AG04449 (cell line): Measurements from ENCODE around the gene HMGCS2.
"Not testable (repeated sequence)": the region's sequence is repeated elsewhere in the genome, so short reads cannot be mapped to it uniquely, and the experiment has no call there.

Experiments
- CTCF ChIA-PET: fragments of 350-600 bp; formaldehyde crosslinking; extraction: SDS; loops from one replicate; lab custom pipeline; 2021; ENCODE audit warnings: antibody characterized with exemption; lab: Yijun Ruan, JAX
- POLR2A ChIA-PET: fragments of 400-600, 350-600 bp; formaldehyde crosslinking; extraction: SDS; loops from one replicate; lab custom pipeline; 2020; ENCODE audit warnings: antibody characterized with exemption, inconsistent platforms; lab: Yijun Ruan, JAX
- DNase-seq: peaks from one replicate; pipeline ENCODE4 v3.0.0-alpha.2; 2010; ENCODE audit warnings: low read depth, low spot score
- H3K4me3 ChIP-seq: 2 replicates; pipeline ENCODE4 v1.5.1; 2011; ENCODE audit warnings: low read depth, mild to moderate bottlenecking, control low read depth, low read length
- TF ChIP-seq, protein P1 (sequence below): IDR thresholded peaks from one replicate; pipeline ENCODE4 v1.5.1; 2011; ENCODE audit warnings: mild to moderate bottlenecking, moderate library complexity, low read length, control low read depth, inconsistent platforms; ENCODE audit not compliant: insufficient read depth; ENCODE audit errors: missing control alignments

The HMGCS2 gene

DNA sequence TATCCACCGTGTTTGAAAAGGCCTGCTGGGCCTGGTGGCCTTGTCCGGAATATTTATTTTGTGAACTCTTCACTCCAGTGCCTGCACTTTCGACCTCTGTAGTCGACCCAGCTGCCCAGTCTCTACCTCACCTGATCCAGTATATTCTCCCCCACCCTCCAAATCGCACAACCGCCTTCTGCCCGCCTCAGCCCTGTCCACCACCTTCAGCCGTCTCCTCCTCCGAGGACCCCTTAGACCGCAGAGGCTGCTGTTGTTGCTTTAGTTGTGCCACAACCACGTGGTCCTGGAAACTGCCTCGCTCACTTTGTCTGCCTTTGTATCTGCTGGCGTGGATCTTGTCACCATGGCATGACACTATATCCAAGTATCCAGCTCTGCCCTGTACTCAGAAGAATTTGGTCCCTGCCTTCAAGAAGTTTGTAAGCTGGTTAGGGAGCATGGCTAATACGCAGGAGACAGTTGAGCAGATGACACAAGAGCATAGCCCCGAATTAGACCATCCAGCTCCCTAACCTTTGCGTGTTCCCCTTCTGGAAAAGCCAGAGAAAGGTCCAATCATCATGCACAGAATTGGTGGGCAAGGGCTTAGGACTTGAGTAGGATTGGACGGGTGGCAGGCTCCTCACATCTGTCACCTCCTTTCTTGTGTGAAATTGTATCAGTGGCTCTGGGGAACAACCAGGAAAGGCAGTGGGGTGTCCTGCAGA, 55.5 kb downstream of the HMGCS2 start:
- POLR2A ChIA-PET = interaction anchor here (0.8 to 1.4 kb wide), 2 partner anchors 11 to 159 kb away, joined by 3 to 4 read pairs; no protein-coding TSS in a partner anchor
- TF ChIP-seq, protein P1, sequence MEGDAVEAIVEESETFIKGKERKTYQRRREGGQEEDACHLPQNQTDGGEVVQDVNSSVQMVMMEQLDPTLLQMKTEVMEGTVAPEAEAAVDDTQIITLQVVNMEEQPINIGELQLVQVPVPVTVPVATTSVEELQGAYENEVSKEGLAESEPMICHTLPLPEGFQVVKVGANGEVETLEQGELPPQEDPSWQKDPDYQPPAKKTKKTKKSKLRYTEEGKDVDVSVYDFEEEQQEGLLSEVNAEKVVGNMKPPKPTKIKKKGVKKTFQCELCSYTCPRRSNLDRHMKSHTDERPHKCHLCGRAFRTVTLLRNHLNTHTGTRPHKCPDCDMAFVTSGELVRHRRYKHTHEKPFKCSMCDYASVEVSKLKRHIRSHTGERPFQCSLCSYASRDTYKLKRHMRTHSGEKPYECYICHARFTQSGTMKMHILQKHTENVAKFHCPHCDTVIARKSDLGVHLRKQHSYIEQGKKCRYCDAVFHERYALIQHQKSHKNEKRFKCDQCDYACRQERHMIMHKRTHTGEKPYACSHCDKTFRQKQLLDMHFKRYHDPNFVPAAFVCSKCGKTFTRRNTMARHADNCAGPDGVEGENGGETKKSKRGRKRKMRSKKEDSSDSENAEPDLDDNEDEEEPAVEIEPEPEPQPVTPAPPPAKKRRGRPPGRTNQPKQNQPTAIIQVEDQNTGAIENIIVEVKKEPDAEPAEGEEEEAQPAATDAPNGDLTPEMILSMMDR = no peak
- H3K4me3 ChIP-seq = peak overlapping the region; percentile 92
- CTCF ChIA-PET = interaction anchor here (1.2 to 3.7 kb wide), 3 partner anchors 31 to 98 kb away, joined by 3 to 22 read pairs (median 5); no protein-coding TSS in a partner anchor
- no peak for DNase-seq

DNA sequence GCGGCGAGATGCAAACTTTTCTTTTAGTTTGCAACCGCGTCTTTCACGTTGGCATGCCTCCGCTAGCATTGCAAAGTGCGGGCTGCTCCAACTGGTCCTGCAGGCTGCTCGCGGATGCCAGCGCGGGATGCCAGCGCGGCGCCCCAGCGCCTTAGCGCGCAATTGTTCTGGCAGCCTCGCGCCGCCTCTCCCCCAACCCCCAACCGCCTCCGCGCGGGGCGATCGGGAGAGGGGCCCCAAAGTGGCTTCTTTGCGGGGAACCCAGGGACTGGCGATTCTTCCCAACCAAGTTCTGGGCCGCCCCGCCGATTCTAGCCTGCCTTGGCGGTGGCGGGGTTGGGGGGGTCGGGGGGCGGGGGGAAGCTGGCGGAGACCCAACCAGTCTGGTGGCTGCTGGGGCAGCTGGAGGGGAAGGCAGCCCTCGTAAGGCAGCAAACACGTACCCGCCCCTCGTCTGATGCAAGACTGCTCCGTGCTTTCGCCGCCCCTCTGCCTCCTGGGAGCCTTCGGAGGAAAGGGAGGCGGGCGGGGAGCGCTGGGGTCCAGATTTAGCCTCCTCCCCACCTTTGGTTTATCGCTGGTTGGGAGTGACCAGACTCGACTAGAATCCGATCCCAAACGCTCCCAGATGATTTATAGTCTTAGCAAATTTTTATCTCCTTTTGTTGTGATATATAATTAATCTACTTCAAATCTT, 56.2 kb downstream of the HMGCS2 start:
- TF ChIP-seq, protein P1 = no peak
- POLR2A ChIA-PET = interaction anchor here (1.0 to 1.5 kb wide), 5 partner anchors 11 to 64 kb away, joined by 3 to 8 read pairs (median 4); partner anchors contain the start of gene ZNF697
- CTCF ChIA-PET = interaction anchor here (0.6 to 3.7 kb wide), 6 partner anchors 32 to 97 kb away, joined by 3 to 22 read pairs (median 4); partner anchors contain the start of gene ZNF697
- DNase-seq = peak; percentile 75
- H3K4me3 ChIP-seq = peak overlapping the region; percentile 92

DNA sequence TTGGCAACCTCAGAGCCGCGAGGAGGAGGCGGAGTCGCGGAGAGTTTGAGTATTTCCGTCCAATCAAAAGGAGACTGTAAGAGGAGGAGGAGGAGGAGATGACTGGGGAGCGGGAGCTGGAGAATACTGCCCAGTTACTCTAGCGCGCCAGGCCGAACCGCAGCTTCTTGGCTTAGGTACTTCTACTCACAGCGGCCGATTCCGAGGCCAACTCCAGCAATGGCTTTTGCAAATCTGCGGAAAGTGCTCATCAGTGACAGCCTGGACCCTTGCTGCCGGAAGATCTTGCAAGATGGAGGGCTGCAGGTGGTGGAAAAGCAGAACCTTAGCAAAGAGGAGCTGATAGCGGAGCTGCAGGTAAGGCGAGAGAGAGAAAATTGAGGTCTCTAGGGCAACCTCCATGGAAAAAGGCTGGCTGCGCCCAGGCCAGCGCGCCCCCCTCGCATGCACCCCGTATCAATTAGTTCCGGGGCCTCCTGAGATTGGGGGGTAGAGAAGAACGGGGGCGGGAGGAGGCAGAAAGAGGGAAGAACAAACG, 56.8 kb downstream of the HMGCS2 start, which contains the start of gene PHGDH:
PHGDH (plus strand) TSS at position 131 of the 538 bp plus-strand sequence; CDS start at position 220, 89 bp downstream.
- POLR2A ChIA-PET = interaction anchor here (0.8 to 1.5 kb wide), 7 partner anchors 12 to 64 kb away, joined by 3 to 8 read pairs (median 3); partner anchors contain the start of gene ZNF697

GRCh38 chr1:119711356-119711803, 57.3 kb downstream of the HMGCS2 start:
- ChIA-PET POLR2A (interaction anchor here (0.8 to 1.5 kb wide), 6 partner anchors 13 to 63 kb away, joined by 3 to 8 read pairs (median 3); partner anchors contain the start of gene ZNF697), CTCF (interaction anchor here (1.1 to 2.2 kb wide), 2 partner anchors 34 to 35 kb away, joined by 3 to 10 read pairs; no protein-coding TSS in a partner anchor)
- not testable (repeated sequence) for DNase-seq
- peak overlapping the region; percentile 92 for H3K4me3 ChIP-seq

More for the DNA sequence above, 56.8 kb downstream of the HMGCS2 start, which contains the start of gene PHGDH:
- CTCF ChIA-PET = interaction anchor here (0.6 to 2.2 kb wide), 3 partner anchors 35 to 63 kb away, joined by 3 to 10 read pairs (median 4); partner anchors contain the start of gene ZNF697
- peak within 1 kb of the TSS; percentile 92 for H3K4me3 ChIP-seq
- peak; percentile 52 for DNase-seq
- TF ChIP-seq, protein P1 = no peak

GRCh38 chr1:119706599-119706998, 62.1 kb downstream of the HMGCS2 start:
- H3K4me3 ChIP-seq, CTCF ChIA-PET, POLR2A ChIA-PET, DNase-seq: not testable (repeated sequence)

- H3K4me3 ChIP-seq = no peak overlapping the region
- no peak for DNase-seq
- CTCF ChIA-PET = interaction anchor here (1.1 to 1.6 kb wide), 3 partner anchors 29 to 90 kb away, joined by 3 to 5 read pairs (median 5); no protein-coding TSS in a partner anchor
- POLR2A ChIA-PET = no interaction called here
- TF ChIP-seq, protein P1 = no peak
Observed at GRCh38 chr1:119703666-119704450, 64.8 kb downstream of the HMGCS2 start.
